ENCODE results near the gene RCOR2.
"Not testable (repeated sequence)": the region's sequence is repeated elsewhere in the genome, so short reads cannot be mapped to it uniquely, and the experiment has no call there.

The RCOR2 gene

GRCh38 chr11:63875506-63876065 lies 41.4 kb downstream of the RCOR2 start:
- DNase-seq = no peak

GRCh38 chr11:63874511-63874910 lies 42.5 kb downstream of the RCOR2 start:
- no peak for DNase-seq

DNA sequence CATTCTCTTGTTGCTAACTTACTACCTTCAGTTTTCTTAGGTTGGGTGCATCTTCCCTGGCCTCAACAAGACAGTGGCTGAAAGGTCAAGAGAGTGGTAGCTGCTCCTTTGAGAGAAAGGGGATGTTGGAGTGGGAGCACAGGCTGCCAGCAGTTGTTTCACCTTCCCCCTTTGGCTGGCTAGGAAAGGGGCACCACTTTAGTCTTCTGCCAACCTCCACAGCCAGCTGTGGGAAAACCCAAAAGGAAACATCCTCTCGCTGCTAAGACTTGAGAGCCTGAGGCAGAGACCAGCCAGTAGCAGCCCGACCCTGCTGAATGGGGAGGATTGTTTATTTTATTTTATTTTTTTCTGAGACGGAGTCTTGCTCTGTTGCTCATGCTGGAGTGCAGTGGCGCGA lies 43.7 kb downstream of the RCOR2 start:
- DNase-seq = no peak

GRCh38 chr11:63872800-63873197 lies 44.2 kb downstream of the RCOR2 start:
- DNase-seq = no peak

GRCh38 chr11:63871962-63872799 lies 44.8 kb downstream of the RCOR2 start:
- peak; percentile 74 for DNase-seq

DNA sequence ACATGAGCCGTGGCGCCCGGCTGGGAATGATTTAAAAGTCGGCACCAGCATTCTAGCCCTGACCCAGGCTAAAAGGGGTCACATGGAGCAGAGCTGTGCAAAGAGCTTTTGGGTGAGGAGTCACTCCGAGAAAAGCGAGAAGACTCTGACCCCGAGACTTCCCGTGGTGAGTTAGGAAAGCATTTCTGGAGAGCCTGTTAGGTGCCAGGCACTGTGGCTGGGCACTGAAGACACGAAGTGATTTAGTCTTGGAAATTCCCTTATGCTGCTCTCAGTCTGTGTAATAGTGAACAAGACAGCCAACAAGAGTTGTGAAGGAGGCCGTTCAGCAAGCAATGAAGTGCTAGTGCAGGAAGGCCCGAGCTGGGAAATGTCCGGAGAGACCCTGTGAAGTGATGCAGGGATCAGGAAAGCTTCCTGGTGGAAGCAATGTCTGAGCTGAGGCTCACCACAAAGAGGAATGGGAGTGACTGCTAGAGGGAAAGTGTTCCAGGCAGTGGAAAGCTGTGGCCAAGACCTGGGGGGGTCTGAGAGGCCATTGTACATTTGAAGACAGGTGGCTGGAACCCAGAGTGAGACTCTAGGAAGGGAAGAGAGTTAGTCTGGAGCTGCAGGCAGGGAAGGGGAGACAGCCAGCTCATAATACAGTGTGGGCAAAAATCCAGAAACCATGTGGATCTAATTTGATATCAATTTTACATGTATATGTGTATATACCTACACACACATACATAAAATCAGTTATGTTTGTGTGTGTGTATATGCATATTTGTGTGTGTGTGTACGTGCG lies 46.4 kb downstream of the RCOR2 start:
- DNase-seq = peak; percentile 31

- DNase-seq = no peak
Observed at GRCh38 chr11:63869683-63870082, 47.3 kb downstream of the RCOR2 start.

DNA sequence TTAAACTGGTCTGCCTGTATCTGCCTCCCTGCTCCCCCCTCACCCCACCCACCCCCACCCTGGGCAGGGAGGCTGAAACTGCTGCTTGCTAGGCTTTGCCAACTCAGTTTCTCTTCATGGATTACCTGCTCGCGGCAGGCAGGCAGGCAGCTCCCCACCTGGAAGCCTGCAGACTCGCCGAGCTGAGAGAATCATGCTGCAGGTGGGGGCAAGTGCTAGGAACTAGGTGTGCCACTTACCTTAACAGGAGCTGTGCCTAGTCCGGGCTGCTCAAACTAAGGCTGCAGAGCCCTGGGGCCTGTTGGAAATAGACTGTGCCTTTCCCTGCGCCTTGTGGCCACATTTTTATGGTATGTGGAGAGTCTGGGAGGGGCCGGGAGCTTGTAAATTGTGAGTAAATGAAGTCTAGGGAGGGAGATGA lies 47.8 kb downstream of the RCOR2 start:
- DNase-seq = no peak

- DNase-seq = no peak
Observed at GRCh38 chr11:63868399-63869064, 48.4 kb downstream of the RCOR2 start.

GRCh38 chr11:63867511-63867910 lies 49.5 kb downstream of the RCOR2 start:
- DNase-seq = no peak

DNA sequence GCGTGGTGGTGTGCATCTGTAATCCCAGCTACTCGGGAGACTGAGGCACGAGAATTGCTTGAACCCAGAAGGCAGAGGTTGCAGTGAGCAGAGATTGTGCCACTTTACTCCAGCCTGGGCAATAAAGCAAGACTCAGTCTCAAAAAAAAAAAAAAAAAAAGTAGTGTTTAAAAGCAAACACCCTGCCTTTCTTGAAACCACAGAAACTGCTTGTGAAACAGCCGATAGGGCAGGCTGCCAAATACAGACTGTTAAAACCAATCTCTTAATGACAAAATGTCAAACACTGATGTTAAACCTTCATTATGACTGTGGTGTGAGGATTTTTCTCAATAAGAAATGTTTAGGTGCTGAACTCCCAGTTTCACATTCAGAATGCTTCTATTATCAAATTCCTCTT lies 50.8 kb downstream of the RCOR2 start:
- DNase-seq = no peak

- DNase-seq = not testable (repeated sequence)
Observed at GRCh38 chr11:63863620-63864019, 53.3 kb downstream of the RCOR2 start.

DNA sequence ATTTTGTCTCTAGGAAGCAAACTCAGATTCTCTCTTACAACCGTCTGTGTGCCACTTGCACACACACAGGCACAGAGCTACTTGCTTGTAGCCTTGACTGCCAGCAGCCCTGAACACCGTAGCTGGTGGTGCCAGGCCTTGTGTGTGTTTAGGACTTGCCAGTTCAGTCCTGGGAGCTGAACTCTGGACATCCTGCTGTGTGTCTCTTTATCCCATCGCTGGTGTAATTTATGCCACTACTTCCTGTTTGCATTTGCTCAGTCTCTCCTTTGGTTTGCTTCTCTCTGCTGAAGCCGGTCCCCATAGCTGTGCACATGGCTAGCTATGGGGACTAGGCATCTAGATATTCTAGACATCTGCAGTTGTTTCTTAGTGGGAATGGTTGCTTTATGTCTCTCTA lies 54.0 kb downstream of the RCOR2 start:
- DNase-seq = no peak

Data from right hindlimb (tissue), 1 donor.